ENCODE data around the gene ESYT2. TPM values are rescaled to one million over a fixed set of nuclear protein-coding genes. Genes with fewer than 3 reads are reported as not detected.

Gene ESYT2
- total RNA-seq, 1 experiment from 2014 or later: 162 TPM

GRCh38 chr7:158876984-158877383 is 47.7 kb upstream of the ESYT2 start:
- Histone ChIP-seq H3K27ac (no peak overlapping the region), H3K4me1 (replicated peaks; ENCODE audit: insufficient read depth) (no peaks in the 10 kb centered on the region), H3F3A (ENCODE audit: insufficient read depth, low read depth) (peaks cover 3% of the 10 kb centered on the region; the same call in 1 of the 2 replicates), H3K9me3 (ENCODE audit: insufficient read depth, low read depth) (no peaks in the 10 kb centered on the region), H3K36me3 (ENCODE audit: low read depth) (peaks cover 13% of the 10 kb centered on the region; the same call in 1 of the 2 replicates), H4K20me1 (ENCODE audit: insufficient read depth) (no peaks in the 10 kb centered on the region), H2AFZ (no peak overlapping the region), H3K27me3 (ENCODE audit: insufficient read depth, low read depth) (no peaks in the 10 kb centered on the region), H3K79me2 (ENCODE audit: low read depth) (no peaks in the 10 kb centered on the region), H3K4me2 (no peak overlapping the region), H3K4me3 (no peak overlapping the region), H3K9me2 (ENCODE audit: insufficient read depth) (no peaks in the 10 kb centered on the region)
- ChIA-PET CTCF (no interaction called here), POLR2A (ENCODE audit: unreplicated experiment) (no interaction called here)
- no TSS peak for BruUV-seq (replicated peaks)
- intact Hi-C loops (cut with micrococcal nuclease; ENCODE audit: unreplicated experiment): no loop called here
- DNase-seq: no peak
- no peak for TF ChIP-seq CTCF (conservative IDR thresholded peaks at IDR 0.05)
- no peak for TF ChIP-seq EZH2 (IDR thresholded peaks at IDR 0.05; ENCODE audit: low read depth)

- ChIA-PET CTCF (no interaction called here), POLR2A (ENCODE audit: unreplicated experiment) (no interaction called here)
- no TSS peak for BruUV-seq (replicated peaks)
- H3K4me2 ChIP-seq: no peak overlapping the region
- H3K36me3 ChIP-seq (ENCODE audit: low read depth): peaks cover 18% of the 10 kb centered on the region; the same call in 1 of the 2 replicates
- H3K4me3 ChIP-seq: no peak overlapping the region
- no peak overlapping the region for H3K27ac ChIP-seq
- no peak for TF ChIP-seq CTCF (conservative IDR thresholded peaks at IDR 0.05)
- TF ChIP-seq EZH2 (IDR thresholded peaks at IDR 0.05; ENCODE audit: low read depth): no peak
- no peaks in the 10 kb centered on the region for H3K9me3 ChIP-seq (ENCODE audit: insufficient read depth, low read depth)
- intact Hi-C loops (cut with micrococcal nuclease; ENCODE audit: unreplicated experiment): no loop called here
- DNase-seq: no peak
- H3K27me3 ChIP-seq (ENCODE audit: insufficient read depth, low read depth): no peaks in the 10 kb centered on the region
- no peaks in the 10 kb centered on the region for H4K20me1 ChIP-seq (ENCODE audit: insufficient read depth)
- H3K79me2 ChIP-seq (ENCODE audit: low read depth): peaks cover 27% of the 10 kb centered on the region
- no peak overlapping the region for H2AFZ ChIP-seq
- H3K9me2 ChIP-seq (ENCODE audit: insufficient read depth): no peaks in the 10 kb centered on the region
- no peaks in the 10 kb centered on the region for H3K4me1 ChIP-seq (replicated peaks; ENCODE audit: insufficient read depth)
- peaks cover 8% of the 10 kb centered on the region; the same call in 1 of the 2 replicates for H3F3A ChIP-seq (ENCODE audit: insufficient read depth, low read depth)
These were observed 40.6 kb upstream of the ESYT2 start for GRCh38 chr7:158869876-158870275.

GRCh38 chr7:158868764-158869410 is 39.6 kb upstream of the ESYT2 start:
- ChIA-PET POLR2A (ENCODE audit: unreplicated experiment) (no interaction called here), CTCF (no interaction called here)
- Histone ChIP-seq H3K9me2 (ENCODE audit: insufficient read depth) (no peaks in the 10 kb centered on the region), H3K9me3 (ENCODE audit: insufficient read depth, low read depth) (no peaks in the 10 kb centered on the region), H3K27ac (no peak overlapping the region), H3K36me3 (ENCODE audit: low read depth) (peaks cover 18% of the 10 kb centered on the region; the same call in 1 of the 2 replicates), H3K79me2 (ENCODE audit: low read depth) (peaks cover 36% of the 10 kb centered on the region), H4K20me1 (ENCODE audit: insufficient read depth) (no peaks in the 10 kb centered on the region), H3K4me1 (replicated peaks; ENCODE audit: insufficient read depth) (peaks cover 8% of the 10 kb centered on the region), H3F3A (ENCODE audit: insufficient read depth, low read depth) (peaks cover 17% of the 10 kb centered on the region; the same call in 1 of the 2 replicates), H2AFZ (no peak overlapping the region), H3K4me2 (no peak overlapping the region), H3K4me3 (no peak overlapping the region), H3K27me3 (ENCODE audit: insufficient read depth, low read depth) (no peaks in the 10 kb centered on the region)
- TF ChIP-seq EZH2 (IDR thresholded peaks at IDR 0.05; ENCODE audit: low read depth): no peak
- TF ChIP-seq CTCF (conservative IDR thresholded peaks at IDR 0.05): no peak
- intact Hi-C loops (cut with micrococcal nuclease; ENCODE audit: unreplicated experiment): no loop called here
- BruUV-seq (replicated peaks): no TSS peak
- DNase-seq: no peak
